ENCODE data around the gene TP53I13.
A peak's percentile ranks its signal among the peaks of the same experiment; 100 is the strongest.

Gene TP53I13

GRCh38 chr17:29589524-29590410, 21.3 kb downstream of the TP53I13 start, which contains the start of gene GIT1:
Gene GIT1, minus strand, starts transcription at chr17:29589648. Its CDS starts 270 bp downstream, at chr17:29589378.
- intact Hi-C loops (cut with micrococcal nuclease), result loop anchor here (2.0 kb wide), 1 partner anchor 23 kb away; no protein-coding TSS in a partner anchor
- Mint-ChIP-seq H3K27me3 (peaks cover 28% of the 10 kb centered on the region), H3K9me3 (no peaks in the 10 kb centered on the region), H3K4me3 (peak within 1 kb of the TSS; percentile 86), H3K36me3 (ENCODE audit: low read depth) (peaks cover 10% of the 10 kb centered on the region), H3K4me1 (ENCODE audit: low read depth) (peaks cover 80% of the 10 kb centered on the region), H3K27ac (peak within 1 kb of the TSS; percentile 80)

- Mint-ChIP-seq H3K4me3 (peak overlapping the region; percentile 73), H3K27me3 (peaks cover 36% of the 10 kb centered on the region), H3K27ac (peak overlapping the region; percentile 71), H3K9me3 (no peaks in the 10 kb centered on the region), H3K4me1 (ENCODE audit: low read depth) (peaks cover 72% of the 10 kb centered on the region), H3K36me3 (ENCODE audit: low read depth) (peaks cover 10% of the 10 kb centered on the region)
- intact Hi-C loops (cut with micrococcal nuclease), result no loop called here
Observed at GRCh38 chr17:29590411-29591145, 22.1 kb downstream of the TP53I13 start.

- Mint-ChIP-seq H3K27ac (peak overlapping the region; percentile 71), H3K4me3 (peak overlapping the region; percentile 51), H3K27me3 (peaks cover 39% of the 10 kb centered on the region), H3K4me1 (ENCODE audit: low read depth) (peaks cover 71% of the 10 kb centered on the region), H3K36me3 (ENCODE audit: low read depth) (peaks cover 10% of the 10 kb centered on the region), H3K9me3 (no peaks in the 10 kb centered on the region)
- intact Hi-C loops (cut with micrococcal nuclease), result no loop called here
Observed at GRCh38 chr17:29591146-29591736, 22.7 kb downstream of the TP53I13 start.

GRCh38 chr17:29591737-29592608, 23.5 kb downstream of the TP53I13 start:
- intact Hi-C loops (cut with micrococcal nuclease), result loop anchor here (1.0 kb wide), 1 partner anchor 12 kb away; no protein-coding TSS in a partner anchor

GRCh38 chr17:29592850-29593551, 24.5 kb downstream of the TP53I13 start, which contains the start of gene ANKRD13B:
Gene ANKRD13B, plus strand, starts transcription at chr17:29593132. Its CDS starts 490 bp downstream, at chr17:29593622.
- Mint-ChIP-seq H3K4me3 (peak within 1 kb of the TSS; percentile 73), H3K36me3 (ENCODE audit: low read depth) (peaks cover 9% of the 10 kb centered on the region), H3K27me3 (peaks cover 39% of the 10 kb centered on the region), H3K4me1 (ENCODE audit: low read depth) (peaks cover 61% of the 10 kb centered on the region), H3K9me3 (no peaks in the 10 kb centered on the region), H3K27ac (peak within 1 kb of the TSS; percentile 71)
- intact Hi-C loops (cut with micrococcal nuclease), result loop anchor here (1.0 kb wide), 1 partner anchor 13 kb away; no protein-coding TSS in a partner anchor

More at GRCh38 chr17:29591737-29592608, 23.5 kb downstream of the TP53I13 start:
- peaks cover 39% of the 10 kb centered on the region for H3K27me3 Mint-ChIP-seq
- H3K4me1 Mint-ChIP-seq (ENCODE audit: low read depth), result peaks cover 72% of the 10 kb centered on the region
- H3K27ac Mint-ChIP-seq, result peak overlapping the region; percentile 71
- H3K9me3 Mint-ChIP-seq, result no peaks in the 10 kb centered on the region
- H3K36me3 Mint-ChIP-seq (ENCODE audit: low read depth), result peaks cover 10% of the 10 kb centered on the region
- peak overlapping the region; percentile 73 for H3K4me3 Mint-ChIP-seq

GRCh38 chr17:29593591-29594518, 25.4 kb downstream of the TP53I13 start:
- Mint-ChIP-seq H3K27ac (no peak overlapping the region), H3K4me3 (peak overlapping the region; percentile 63), H3K27me3 (peaks cover 40% of the 10 kb centered on the region), H3K36me3 (ENCODE audit: low read depth) (peaks cover under 1% of the 10 kb centered on the region), H3K9me3 (no peaks in the 10 kb centered on the region), H3K4me1 (ENCODE audit: low read depth) (peaks cover 57% of the 10 kb centered on the region)
- intact Hi-C loops (cut with micrococcal nuclease), result no loop called here

- Mint-ChIP-seq H3K27ac (no peak overlapping the region), H3K27me3 (peaks cover 46% of the 10 kb centered on the region), H3K4me3 (no peak overlapping the region), H3K36me3 (ENCODE audit: low read depth) (no peaks in the 10 kb centered on the region), H3K9me3 (no peaks in the 10 kb centered on the region), H3K4me1 (ENCODE audit: low read depth) (peaks cover 56% of the 10 kb centered on the region)
- intact Hi-C loops (cut with micrococcal nuclease), result no loop called here
Observed at GRCh38 chr17:29594519-29595090, 26.1 kb downstream of the TP53I13 start.

GRCh38 chr17:29595107-29595942, 26.8 kb downstream of the TP53I13 start:
- Mint-ChIP-seq H3K27ac (no peak overlapping the region), H3K36me3 (ENCODE audit: low read depth) (no peaks in the 10 kb centered on the region), H3K9me3 (no peaks in the 10 kb centered on the region), H3K4me3 (no peak overlapping the region), H3K4me1 (ENCODE audit: low read depth) (peaks cover 49% of the 10 kb centered on the region), H3K27me3 (peaks cover 49% of the 10 kb centered on the region)
- intact Hi-C loops (cut with micrococcal nuclease), result no loop called here

GRCh38 chr17:29595943-29596774, 27.7 kb downstream of the TP53I13 start:
- H3K4me3 Mint-ChIP-seq, result no peak overlapping the region
- no peaks in the 10 kb centered on the region for H3K9me3 Mint-ChIP-seq
- no peaks in the 10 kb centered on the region for H3K36me3 Mint-ChIP-seq (ENCODE audit: low read depth)
- intact Hi-C loops (cut with micrococcal nuclease), result no loop called here
- peaks cover 40% of the 10 kb centered on the region for H3K4me1 Mint-ChIP-seq (ENCODE audit: low read depth)
- H3K27ac Mint-ChIP-seq, result no peak overlapping the region
- peaks cover 47% of the 10 kb centered on the region for H3K27me3 Mint-ChIP-seq

- peaks cover 41% of the 10 kb centered on the region for H3K27me3 Mint-ChIP-seq
- intact Hi-C loops (cut with micrococcal nuclease), result no loop called here
- H3K36me3 Mint-ChIP-seq (ENCODE audit: low read depth), result no peaks in the 10 kb centered on the region
- no peaks in the 10 kb centered on the region for H3K9me3 Mint-ChIP-seq
- H3K27ac Mint-ChIP-seq, result no peak overlapping the region
- H3K4me3 Mint-ChIP-seq, result no peak overlapping the region
- peaks cover 34% of the 10 kb centered on the region for H3K4me1 Mint-ChIP-seq (ENCODE audit: low read depth)
Observed at GRCh38 chr17:29596811-29597210, 28.3 kb downstream of the TP53I13 start.

All from dendritic cell treated with granulocyte-macrophage colony-stimulating factor and Interleukin-4, amounts not matched to agents 40 ng/mL and 50 ng/mL, for 4 days (primary cell).